Right lobe of liver (tissue), 4 donors: ENCODE data around the gene CLIC5.

Source experiments
- POLR2A ChIP-seq: fragments of 450-650 bp; IDR thresholded peaks from one replicate; pipeline ENCODE4 v1.6.1; 2017; ENCODE audit warnings: antibody characterized with exemption, mild to moderate bottlenecking
- TF ChIP-seq, protein P1 (sequence below), 4 donors: fragments of 200-600 bp in 3 of 4; fragments of 450-650 bp in 1 of 4; IDR thresholded peaks; one replicate each; pipeline versions ENCODE4 v1.5.1 to v1.8.0; 2016 to 2022; ENCODE audit warnings: antibody characterized with exemption in 4 of 4, mild to moderate bottlenecking in 2 of 4
- donor health status: DM: no; HTN: no; CAD: no.
- donor health status: DM: no; HTN: no; CAD: no.
- donor health status: DM: no; HTN: yes; CAD: no.

DNA sequence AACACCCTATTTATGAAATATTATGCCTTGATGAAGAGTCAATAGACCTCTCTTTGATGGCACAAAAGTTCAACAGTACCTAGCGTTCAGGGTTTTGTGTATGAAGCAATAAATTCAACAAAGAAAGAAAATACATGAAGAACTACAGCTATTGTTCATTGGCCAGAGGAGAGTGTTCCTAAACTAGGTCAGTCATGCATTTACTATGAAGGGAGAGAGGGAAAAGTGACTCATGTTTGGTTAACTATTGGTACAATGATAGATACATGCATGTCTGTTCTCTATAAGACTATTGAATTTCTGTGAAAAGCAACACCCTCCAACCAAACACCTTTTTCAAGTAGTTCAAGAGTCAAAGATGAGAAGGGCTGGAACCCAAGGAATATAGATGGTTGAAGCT is 50.7 kb downstream of the CLIC5 start:
- TF ChIP-seq, protein P1, sequence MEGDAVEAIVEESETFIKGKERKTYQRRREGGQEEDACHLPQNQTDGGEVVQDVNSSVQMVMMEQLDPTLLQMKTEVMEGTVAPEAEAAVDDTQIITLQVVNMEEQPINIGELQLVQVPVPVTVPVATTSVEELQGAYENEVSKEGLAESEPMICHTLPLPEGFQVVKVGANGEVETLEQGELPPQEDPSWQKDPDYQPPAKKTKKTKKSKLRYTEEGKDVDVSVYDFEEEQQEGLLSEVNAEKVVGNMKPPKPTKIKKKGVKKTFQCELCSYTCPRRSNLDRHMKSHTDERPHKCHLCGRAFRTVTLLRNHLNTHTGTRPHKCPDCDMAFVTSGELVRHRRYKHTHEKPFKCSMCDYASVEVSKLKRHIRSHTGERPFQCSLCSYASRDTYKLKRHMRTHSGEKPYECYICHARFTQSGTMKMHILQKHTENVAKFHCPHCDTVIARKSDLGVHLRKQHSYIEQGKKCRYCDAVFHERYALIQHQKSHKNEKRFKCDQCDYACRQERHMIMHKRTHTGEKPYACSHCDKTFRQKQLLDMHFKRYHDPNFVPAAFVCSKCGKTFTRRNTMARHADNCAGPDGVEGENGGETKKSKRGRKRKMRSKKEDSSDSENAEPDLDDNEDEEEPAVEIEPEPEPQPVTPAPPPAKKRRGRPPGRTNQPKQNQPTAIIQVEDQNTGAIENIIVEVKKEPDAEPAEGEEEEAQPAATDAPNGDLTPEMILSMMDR (IDR thresholded peaks at IDR 0.05), result no peak
- TF ChIP-seq POLR2A, result no peak
